HepG2 (cell line): ENCODE measurements around the gene SIKE1. TPM values are rescaled to one million over a fixed set of nuclear protein-coding genes. Genes with fewer than 3 reads are reported as not detected.

Experiments used
- CCDC6 ChIP-seq: sonication (generic); formaldehyde crosslinking; IDR thresholded peaks from 2 replicates; pipeline ENCODE4 v1.8.1; 2022; ENCODE audit warnings: mild to moderate bottlenecking, missing genetic modification reagents, moderate library complexity
- CHD4 ChIP-seq: fragments of 200-600 bp; sonication (generic); IDR thresholded peaks from 2 replicates; pipeline ENCODE4 v1.7.0; 2017; ENCODE audit warnings: mild to moderate bottlenecking, low read length, borderline replicate concordance
- FOXC1 ChIP-seq: sonication (generic); formaldehyde crosslinking; IDR thresholded peaks from 2 replicates; pipeline ENCODE4 v1.8.0; 2022; ENCODE audit warnings: mild to moderate bottlenecking, missing genetic modification reagents, borderline replicate concordance
- HMGA1 ChIP-seq: sonication (generic); formaldehyde crosslinking; conservative IDR thresholded peaks from 2 replicates; pipeline ENCODE4 v1.4.0; 2020; ENCODE audit warnings: missing genetic modification reagents
- HOXA7 ChIP-seq: sonication (generic); formaldehyde crosslinking; IDR thresholded peaks from 2 replicates; pipeline ENCODE4 v1.8.1; 2022; ENCODE audit warnings: mild to moderate bottlenecking, missing genetic modification reagents, moderate library complexity
- IKZF4 ChIP-seq: sonication (generic); formaldehyde crosslinking; IDR thresholded peaks from 2 replicates; pipeline ENCODE4 v1.5.1; 2020; ENCODE audit warnings: borderline replicate concordance, mild to moderate bottlenecking, low read depth, missing genetic modification reagents; ENCODE audit errors: not compliant biosample characterization
- KLF9 ChIP-seq: IDR thresholded peaks from 2 replicates; pipeline ENCODE4 v1.6.1; 2016; ENCODE audit warnings: low read depth
- MEF2D ChIP-seq: sonication (generic); formaldehyde crosslinking; IDR thresholded peaks from 2 replicates; pipeline ENCODE4 v1.5.1; 2020; ENCODE audit warnings: mild to moderate bottlenecking, missing genetic modification reagents
- NCOA5 ChIP-seq: sonication (generic); formaldehyde crosslinking; IDR thresholded peaks from 2 replicates; pipeline ENCODE4 v1.4.0; 2020; ENCODE audit warnings: missing genetic modification reagents
- RCOR2 ChIP-seq: IDR thresholded peaks from 2 replicates; pipeline ENCODE4 v1.6.1; 2016; ENCODE audit warnings: missing biosample characterization, missing genetic modification reagents
- SRSF1 ChIP-seq: fragments of 200-400 bp; formaldehyde crosslinking; optimal IDR thresholded peaks from 2 replicates; pipeline ENCODE3; 2017; ENCODE audit warnings: mild to moderate bottlenecking, low read depth, low read length, moderate library complexity
- ZNF234 ChIP-seq: sonication (generic); formaldehyde crosslinking; conservative IDR thresholded peaks from 2 replicates; pipeline ENCODE4 v1.5.1; 2020; ENCODE audit warnings: mild to moderate bottlenecking, missing genetic modification reagents
- ZNF296 ChIP-seq: sonication (generic); formaldehyde crosslinking; conservative IDR thresholded peaks from 2 replicates; pipeline ENCODE4 v1.5.0; 2020; ENCODE audit warnings: mild to moderate bottlenecking, missing genetic modification reagents
- ZNF326 ChIP-seq: sonication (generic); formaldehyde crosslinking; IDR thresholded peaks from 2 replicates; pipeline ENCODE4 v1.4.0; 2020; ENCODE audit warnings: missing genetic modification reagents, borderline replicate concordance
- polyA plus RNA-seq, 8 experiments: library from polyadenylated mRNA; depleted of rRNA in 3 of 8; stranded (reverse) in 7 of 8; unstranded in 1 of 8; fragments of >200 nt; fragmentation: Illumina TruSeq in 4 of 8; extraction: Trizol in 4 of 8; gene quantifications; 2 replicates each; pipeline versions ENCODE4 v1.2.1 to v1.2.3, GENCODE V29; 2011 to 2016; ENCODE audit warnings: low read depth in 4 of 8, missing spikeins in 1 of 8, mixed read lengths in 1 of 8; ENCODE audit not compliant: insufficient read depth in 1 of 8
- total RNA-seq, 5 experiments: library from RNA; depleted of rRNA; stranded (reverse); fragments of >200 nt; fragmentation: Illumina TruSeq; extraction: Trizol; gene quantifications; 2 replicates each; pipeline ENCODE4 v1.2.3, GENCODE V29; 2016; ENCODE audit warnings: low read depth in 1 of 5
- TF ChIP-seq, protein P1 (sequence below): sonication (generic); formaldehyde crosslinking; IDR thresholded peaks from one replicate; pipeline ENCODE4 v1.5.1; 2020; ENCODE audit warnings: mild to moderate bottlenecking, missing genetic modification reagents; ENCODE audit errors: not compliant biosample characterization
- TF ChIP-seq, protein P2 (sequence below): sonication (generic); formaldehyde crosslinking; IDR thresholded peaks from 2 replicates; pipeline ENCODE4 v1.4.0; 2020; ENCODE audit warnings: missing genetic modification reagents
- TF ChIP-seq, protein P3 (sequence below): sonication (generic); formaldehyde crosslinking; IDR thresholded peaks from 2 replicates; pipeline ENCODE4 v1.5.0; 2020; ENCODE audit warnings: missing genetic modification reagents

Gene SIKE1
- total and polyA plus RNA-seq, 2 of the 13 experiments (the other 11 are each of a cell fraction or from before 2014, with no cell fraction given) = 36.5 to 58.4 TPM

DNA sequence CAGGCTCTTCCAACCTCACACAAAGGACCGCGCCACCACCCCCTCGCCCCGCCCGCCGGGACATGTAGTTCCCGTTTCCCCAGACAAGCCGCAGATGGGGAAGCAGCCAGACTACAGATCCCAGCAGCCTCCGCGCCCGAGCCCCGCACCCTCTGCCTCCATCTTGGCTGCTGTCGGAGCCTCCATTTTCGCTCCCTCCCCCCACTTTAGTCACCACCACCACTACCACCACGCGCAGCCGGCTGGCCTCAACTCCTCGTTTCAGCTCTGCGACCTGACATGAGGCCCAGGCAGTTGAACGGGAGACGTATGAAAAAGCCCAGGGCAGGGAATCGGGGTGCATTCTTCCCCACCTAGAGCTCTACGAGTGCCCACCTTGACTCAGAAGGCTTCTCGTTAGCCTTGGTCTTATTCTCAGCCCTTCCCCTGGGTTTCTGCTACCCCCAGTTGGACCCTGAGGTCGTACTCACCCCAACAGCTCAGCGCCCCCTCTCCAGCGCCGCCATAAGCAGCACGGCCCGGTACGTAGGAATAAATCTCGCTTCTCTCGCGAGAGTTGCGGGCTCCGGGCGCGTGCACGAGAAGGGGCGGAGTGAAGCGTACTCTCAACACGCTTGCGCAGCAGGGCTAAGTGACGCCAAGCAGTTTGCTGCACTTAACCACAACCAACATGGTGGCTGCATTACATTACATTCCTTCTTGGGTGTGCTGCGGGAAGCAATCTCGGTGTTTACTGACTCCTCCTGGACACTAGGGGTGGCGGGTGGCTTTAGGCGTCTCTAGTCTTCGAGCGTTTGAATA lies 22.8 kb downstream of the SIKE1 start, which contains the start of gene CSDE1 (continued):
- TF ChIP-seq, protein P1, sequence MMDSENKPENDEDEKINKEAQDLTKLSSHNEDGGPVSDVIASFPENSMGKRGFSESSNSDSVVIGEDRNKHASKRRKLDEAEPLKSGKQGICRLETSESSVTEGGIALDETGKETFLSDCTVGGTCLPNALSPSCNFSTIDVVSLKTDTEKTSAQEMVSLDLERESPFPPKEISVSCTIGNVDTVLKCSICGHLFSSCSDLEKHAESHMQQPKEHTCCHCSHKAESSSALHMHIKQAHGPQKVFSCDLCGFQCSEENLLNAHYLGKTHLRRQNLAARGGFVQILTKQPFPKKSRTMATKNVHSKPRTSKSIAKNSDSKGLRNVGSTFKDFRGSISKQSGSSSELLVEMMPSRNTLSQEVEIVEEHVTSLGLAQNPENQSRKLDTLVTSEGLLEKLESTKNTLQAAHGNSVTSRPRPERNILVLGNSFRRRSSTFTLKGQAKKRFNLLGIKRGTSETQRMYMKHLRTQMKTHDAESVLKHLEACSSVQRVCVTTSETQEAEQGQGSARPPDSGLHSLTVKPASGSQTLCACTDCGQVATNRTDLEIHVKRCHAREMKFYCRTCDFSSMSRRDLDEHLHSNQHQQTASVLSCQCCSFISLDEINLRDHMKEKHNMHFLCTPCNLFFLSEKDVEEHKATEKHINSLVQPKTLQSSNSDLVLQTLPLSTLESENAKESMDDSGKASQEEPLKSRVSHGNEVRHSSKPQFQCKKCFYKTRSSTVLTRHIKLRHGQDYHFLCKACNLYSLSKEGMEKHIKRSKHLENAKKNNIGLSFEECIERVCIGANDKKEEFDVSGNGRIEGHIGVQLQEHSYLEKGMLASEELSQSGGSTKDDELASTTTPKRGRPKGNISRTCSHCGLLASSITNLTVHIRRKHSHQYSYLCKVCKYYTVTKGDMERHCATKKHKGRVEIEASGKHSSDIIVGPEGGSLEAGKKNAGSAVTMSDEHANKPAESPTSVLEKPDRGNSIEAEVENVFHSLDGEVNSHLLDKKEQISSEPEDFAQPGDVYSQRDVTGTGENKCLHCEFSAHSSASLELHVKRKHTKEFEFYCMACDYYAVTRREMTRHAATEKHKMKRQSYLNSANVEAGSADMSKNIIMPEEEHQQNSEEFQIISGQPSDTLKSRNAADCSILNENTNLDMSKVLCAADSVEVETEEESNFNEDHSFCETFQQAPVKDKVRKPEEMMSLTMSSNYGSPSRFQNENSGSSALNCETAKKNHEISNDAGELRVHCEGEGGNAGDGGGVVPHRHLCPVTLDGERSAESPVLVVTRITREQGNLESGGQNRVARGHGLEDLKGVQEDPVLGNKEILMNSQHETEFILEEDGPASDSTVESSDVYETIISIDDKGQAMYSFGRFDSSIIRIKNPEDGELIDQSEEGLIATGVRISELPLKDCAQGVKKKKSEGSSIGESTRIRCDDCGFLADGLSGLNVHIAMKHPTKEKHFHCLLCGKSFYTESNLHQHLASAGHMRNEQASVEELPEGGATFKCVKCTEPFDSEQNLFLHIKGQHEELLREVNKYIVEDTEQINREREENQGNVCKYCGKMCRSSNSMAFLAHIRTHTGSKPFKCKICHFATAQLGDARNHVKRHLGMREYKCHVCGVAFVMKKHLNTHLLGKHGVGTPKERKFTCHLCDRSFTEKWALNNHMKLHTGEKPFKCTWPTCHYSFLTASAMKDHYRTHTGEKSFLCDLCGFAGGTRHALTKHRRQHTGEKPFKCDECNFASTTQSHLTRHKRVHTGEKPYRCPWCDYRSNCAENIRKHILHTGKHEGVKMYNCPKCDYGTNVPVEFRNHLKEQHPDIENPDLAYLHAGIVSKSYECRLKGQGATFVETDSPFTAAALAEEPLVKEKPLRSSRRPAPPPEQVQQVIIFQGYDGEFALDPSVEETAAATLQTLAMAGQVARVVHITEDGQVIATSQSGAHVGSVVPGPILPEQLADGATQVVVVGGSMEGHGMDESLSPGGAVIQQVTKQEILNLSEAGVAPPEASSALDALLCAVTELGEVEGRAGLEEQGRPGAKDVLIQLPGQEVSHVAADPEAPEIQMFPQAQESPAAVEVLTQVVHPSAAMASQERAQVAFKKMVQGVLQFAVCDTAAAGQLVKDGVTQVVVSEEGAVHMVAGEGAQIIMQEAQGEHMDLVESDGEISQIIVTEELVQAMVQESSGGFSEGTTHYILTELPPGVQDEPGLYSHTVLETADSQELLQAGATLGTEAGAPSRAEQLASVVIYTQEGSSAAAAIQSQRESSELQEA = no peak
- no peak for TF ChIP-seq NCOA5
- peak; percentile 89 for TF ChIP-seq SRSF1
- TF ChIP-seq KLF9 (CRISPR knock-in tag) = 0 out of 2 replicates have a peak, but pooled peaks have one; percentile 12
- TF ChIP-seq, protein P2, sequence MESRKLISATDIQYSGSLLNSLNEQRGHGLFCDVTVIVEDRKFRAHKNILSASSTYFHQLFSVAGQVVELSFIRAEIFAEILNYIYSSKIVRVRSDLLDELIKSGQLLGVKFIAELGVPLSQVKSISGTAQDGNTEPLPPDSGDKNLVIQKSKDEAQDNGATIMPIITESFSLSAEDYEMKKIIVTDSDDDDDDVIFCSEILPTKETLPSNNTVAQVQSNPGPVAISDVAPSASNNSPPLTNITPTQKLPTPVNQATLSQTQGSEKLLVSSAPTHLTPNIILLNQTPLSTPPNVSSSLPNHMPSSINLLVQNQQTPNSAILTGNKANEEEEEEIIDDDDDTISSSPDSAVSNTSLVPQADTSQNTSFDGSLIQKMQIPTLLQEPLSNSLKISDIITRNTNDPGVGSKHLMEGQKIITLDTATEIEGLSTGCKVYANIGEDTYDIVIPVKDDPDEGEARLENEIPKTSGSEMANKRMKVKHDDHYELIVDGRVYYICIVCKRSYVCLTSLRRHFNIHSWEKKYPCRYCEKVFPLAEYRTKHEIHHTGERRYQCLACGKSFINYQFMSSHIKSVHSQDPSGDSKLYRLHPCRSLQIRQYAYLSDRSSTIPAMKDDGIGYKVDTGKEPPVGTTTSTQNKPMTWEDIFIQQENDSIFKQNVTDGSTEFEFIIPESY (CRISPR knock-in tag) = peak; percentile 49
- TF ChIP-seq CHD4 = no peak
- 0 out of 2 replicates have a peak, but pooled peaks have one; percentile 48 for TF ChIP-seq FOXC1 (CRISPR knock-in tag)
- TF ChIP-seq ZNF326 (CRISPR knock-in tag) = no peak
- TF ChIP-seq MEF2D (CRISPR knock-in tag) = no peak; the same call in 1 of the 2 replicates
- TF ChIP-seq CCDC6 (CRISPR knock-in tag) = peak; percentile 4; the same call in 1 of the 2 replicates
- no peak for TF ChIP-seq RCOR2 (CRISPR knock-in tag)
- no peak for TF ChIP-seq HOXA7 (CRISPR knock-in tag)
- TF ChIP-seq ZNF234 (CRISPR knock-in tag) = no peak
- no peak for TF ChIP-seq HMGA1 (CRISPR knock-in tag)
- peak; percentile 37 for TF ChIP-seq IKZF4 (CRISPR knock-in tag)
- TF ChIP-seq, protein P3, sequence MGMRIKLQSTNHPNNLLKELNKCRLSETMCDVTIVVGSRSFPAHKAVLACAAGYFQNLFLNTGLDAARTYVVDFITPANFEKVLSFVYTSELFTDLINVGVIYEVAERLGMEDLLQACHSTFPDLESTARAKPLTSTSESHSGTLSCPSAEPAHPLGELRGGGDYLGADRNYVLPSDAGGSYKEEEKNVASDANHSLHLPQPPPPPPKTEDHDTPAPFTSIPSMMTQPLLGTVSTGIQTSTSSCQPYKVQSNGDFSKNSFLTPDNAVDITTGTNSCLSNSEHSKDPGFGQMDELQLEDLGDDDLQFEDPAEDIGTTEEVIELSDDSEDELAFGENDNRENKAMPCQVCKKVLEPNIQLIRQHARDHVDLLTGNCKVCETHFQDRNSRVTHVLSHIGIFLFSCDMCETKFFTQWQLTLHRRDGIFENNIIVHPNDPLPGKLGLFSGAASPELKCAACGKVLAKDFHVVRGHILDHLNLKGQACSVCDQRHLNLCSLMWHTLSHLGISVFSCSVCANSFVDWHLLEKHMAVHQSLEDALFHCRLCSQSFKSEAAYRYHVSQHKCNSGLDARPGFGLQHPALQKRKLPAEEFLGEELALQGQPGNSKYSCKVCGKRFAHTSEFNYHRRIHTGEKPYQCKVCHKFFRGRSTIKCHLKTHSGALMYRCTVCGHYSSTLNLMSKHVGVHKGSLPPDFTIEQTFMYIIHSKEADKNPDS (CRISPR knock-in tag) = no peak
- no peak for TF ChIP-seq ZNF296
